Measurements from ENCODE around the gene VAV1. TPM values are rescaled to one million over a fixed set of nuclear protein-coding genes. Genes with fewer than 3 reads are reported as not detected.
A peak's percentile ranks its signal among the peaks of the same experiment; 100 is the strongest.

VAV1 gene
- total and polyA plus RNA-seq, 9 of the 15 experiments (the other 6 are each of a cell fraction or from before 2014, with no cell fraction given) = 0.46 to 20.1 (median 11.1) TPM

GRCh38 chr19:6736169-6736916 is 36.2 kb upstream of the VAV1 start (continued):
- no peak for TF ChIP-seq NR1H2 (CRISPR knock-in tag; IDR thresholded peaks at IDR 0.05)
- no peak for TF ChIP-seq CREBBP (IDR thresholded peaks at IDR 0.05; ENCODE audit: low read depth, low read length)
- no peak for TF ChIP-seq MCM3 (IDR thresholded peaks at IDR 0.05)
- TF ChIP-seq, protein P1, sequence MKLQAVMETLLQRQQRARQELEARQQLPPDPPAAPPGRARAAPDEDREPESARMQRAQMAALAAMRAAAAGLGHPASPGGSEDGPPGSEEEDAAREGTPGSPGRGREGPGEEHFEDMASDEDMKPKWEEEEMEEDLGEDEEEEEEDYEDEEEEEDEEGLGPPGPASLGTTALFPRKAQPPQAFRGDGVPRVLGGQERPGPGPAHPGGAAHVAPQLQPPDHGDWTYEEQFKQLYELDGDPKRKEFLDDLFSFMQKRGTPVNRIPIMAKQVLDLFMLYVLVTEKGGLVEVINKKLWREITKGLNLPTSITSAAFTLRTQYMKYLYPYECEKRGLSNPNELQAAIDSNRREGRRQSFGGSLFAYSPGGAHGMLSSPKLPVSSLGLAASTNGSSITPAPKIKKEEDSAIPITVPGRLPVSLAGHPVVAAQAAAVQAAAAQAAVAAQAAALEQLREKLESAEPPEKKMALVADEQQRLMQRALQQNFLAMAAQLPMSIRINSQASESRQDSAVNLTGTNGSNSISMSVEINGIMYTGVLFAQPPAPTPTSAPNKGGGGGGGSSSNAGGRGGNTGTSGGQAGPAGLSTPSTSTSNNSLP (IDR thresholded peaks at IDR 0.05; ENCODE audit: borderline replicate concordance, low read depth, low read length) = no peak
- TF ChIP-seq CSDE1 (IDR thresholded peaks at IDR 0.05) = no peak
- no peak for TF ChIP-seq FOXP1 (CRISPR knock-in tag; IDR thresholded peaks at IDR 0.05)
- TF ChIP-seq CEBPB (tag; IDR thresholded peaks at IDR 0.05) = peak; percentile 81
- TF ChIP-seq TCF3 (CRISPR knock-in tag; IDR thresholded peaks at IDR 0.05) = no peak
- TF ChIP-seq RFX1 (IDR thresholded peaks at IDR 0.05) = no peak
- TF ChIP-seq ZKSCAN8 (CRISPR knock-in tag; IDR thresholded peaks at IDR 0.05) = no peak
- no peak for TF ChIP-seq NR0B1 (IDR thresholded peaks at IDR 0.05; ENCODE audit: partially characterized antibody)
- TF ChIP-seq ZSCAN29 (IDR thresholded peaks at IDR 0.05) = no peak
- TF ChIP-seq SMC3 (conservative IDR thresholded peaks at IDR 0.05; ENCODE audit: insufficient read depth, low read depth, low read length) = 0 out of 2 replicates have a peak, but pooled peaks have one; percentile 38
- no peak for TF ChIP-seq SMARCC2 (IDR thresholded peaks at IDR 0.05; ENCODE audit: low read depth)
- peak; percentile 47; the same call in 1 of the 2 replicates for TF ChIP-seq PHF8 (IDR thresholded peaks at IDR 0.05; ENCODE audit: borderline replicate concordance, low read length)
- TF ChIP-seq MTF1 (CRISPR knock-in tag; IDR thresholded peaks at IDR 0.05; ENCODE audit: borderline replicate concordance) = no peak
- TF ChIP-seq EZH2 (IDR thresholded peaks at IDR 0.05; ENCODE audit: borderline replicate concordance, low read depth, low read length) = no peak
- TF ChIP-seq, protein P2, sequence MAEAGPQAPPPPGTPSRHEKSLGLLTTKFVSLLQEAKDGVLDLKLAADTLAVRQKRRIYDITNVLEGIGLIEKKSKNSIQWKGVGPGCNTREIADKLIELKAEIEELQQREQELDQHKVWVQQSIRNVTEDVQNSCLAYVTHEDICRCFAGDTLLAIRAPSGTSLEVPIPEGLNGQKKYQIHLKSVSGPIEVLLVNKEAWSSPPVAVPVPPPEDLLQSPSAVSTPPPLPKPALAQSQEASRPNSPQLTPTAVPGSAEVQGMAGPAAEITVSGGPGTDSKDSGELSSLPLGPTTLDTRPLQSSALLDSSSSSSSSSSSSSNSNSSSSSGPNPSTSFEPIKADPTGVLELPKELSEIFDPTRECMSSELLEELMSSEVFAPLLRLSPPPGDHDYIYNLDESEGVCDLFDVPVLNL (CRISPR knock-in tag; IDR thresholded peaks at IDR 0.05; ENCODE audit: low read depth) = no peak
- TF ChIP-seq EWSR1 (IDR thresholded peaks at IDR 0.05; ENCODE audit: borderline replicate concordance, low read depth, partially characterized antibody) = no peak
- TF ChIP-seq ZNF324 (CRISPR knock-in tag; IDR thresholded peaks at IDR 0.05) = no peak
- no peak for TF ChIP-seq HEY1 (CRISPR knock-in tag; IDR thresholded peaks at IDR 0.05; ENCODE audit: borderline replicate concordance)
- no peak for TF ChIP-seq NCOA6 (IDR thresholded peaks at IDR 0.05)

All from K562 (cell line).